Fibroblast of skin of abdomen (primary cell): Measurements from ENCODE around the gene EMILIN3.

Experiments
- DNase-seq: peaks from one replicate; pipeline ENCODE4 v3.0.0-alpha.2; 2013

The EMILIN3 gene

GRCh38 chr20:41392295-41392694, 25.7 kb upstream of the EMILIN3 start:
- no peak for DNase-seq

GRCh38 chr20:41391587-41392001, 25.0 kb upstream of the EMILIN3 start:
- peak; percentile 19 for DNase-seq

GRCh38 chr20:41390889-41391288, 24.3 kb upstream of the EMILIN3 start:
- no peak for DNase-seq

GRCh38 chr20:41387444-41387851, 20.8 kb upstream of the EMILIN3 start:
- no peak for DNase-seq

- DNase-seq = peak; percentile 59
Observed at GRCh38 chr20:41386502-41387427, 20.1 kb upstream of the EMILIN3 start.

- no peak for DNase-seq
Observed at GRCh38 chr20:41382791-41383305, 16.2 kb upstream of the EMILIN3 start.

- DNase-seq = no peak
Observed at GRCh38 chr20:41380551-41381193, 14.1 kb upstream of the EMILIN3 start.

GRCh38 chr20:41379551-41379950, 12.9 kb upstream of the EMILIN3 start:
- no peak for DNase-seq

- DNase-seq = no peak
Observed at GRCh38 chr20:41377275-41377674, 10.7 kb upstream of the EMILIN3 start.

GRCh38 chr20:41376349-41376748, 9.7 kb upstream of the EMILIN3 start:
- DNase-seq = no peak

GRCh38 chr20:41375846-41376245, 9.2 kb upstream of the EMILIN3 start:
- no peak for DNase-seq

- DNase-seq = no peak
Observed at GRCh38 chr20:41373931-41374920, 7.6 kb upstream of the EMILIN3 start.

- no peak for DNase-seq
Observed at GRCh38 chr20:41373251-41373783, 6.7 kb upstream of the EMILIN3 start.

- no peak for DNase-seq
Observed at GRCh38 chr20:41371371-41371770, 4.8 kb upstream of the EMILIN3 start.

- no peak for DNase-seq
Observed at GRCh38 chr20:41370176-41370575, 3.6 kb upstream of the EMILIN3 start.

- DNase-seq = no peak
Observed at GRCh38 chr20:41369673-41370072, 3.1 kb upstream of the EMILIN3 start.

- DNase-seq = no peak
Observed at GRCh38 chr20:41367956-41368355, 1.3 kb upstream of the EMILIN3 start.

- no peak for DNase-seq
Observed at GRCh38 chr20:41367393-41367695, 726 bp upstream of the EMILIN3 start.

- no peak for DNase-seq
Observed at GRCh38 chr20:41365777-41366545, 657 bp downstream of the EMILIN3 start.

- DNase-seq = no peak
Observed at GRCh38 chr20:41364967-41365765, 1.5 kb downstream of the EMILIN3 start.
